Activated CD8-positive, alpha-beta T cell treated with anti-CD3 and anti-CD28 coated beads for 36 hours (primary cell): Measurements from ENCODE around the gene VN1R5. TPM values are rescaled to one million over a fixed set of nuclear protein-coding genes. Genes with fewer than 3 reads are reported as not detected.
A peak's percentile ranks its signal among the peaks of the same experiment; 100 is the strongest.
"Not testable (repeated sequence)": the region's sequence is repeated elsewhere in the genome, so short reads cannot be mapped to it uniquely, and the experiment has no call there.

Experiments
- ATAC-seq: fragments of 200-7000 bp; cut with Tn5 transposase; one replicate; pipeline ENCODE4 v1.10.0; 2021; ENCODE audit warnings: mild to moderate bottlenecking, moderate library complexity
- CTCF ChIA-PET: fragments of 350-600 bp; sonication (Branson Sonifier 250); formaldehyde crosslinking; loops from one replicate; lab custom pipeline; 2021; ENCODE audit warnings: antibody characterized with exemption; lab: Charles Lee
- POLR2A ChIA-PET: fragments of 350-600 bp; sonication (Branson Sonifier 250); formaldehyde crosslinking; loops from one replicate; lab custom pipeline; 2021; ENCODE audit warnings: antibody characterized with exemption; lab: Charles Lee
- DNase-seq: peaks from one replicate; pipeline ENCODE4 v3.0.0-alpha.2; 2020
- H3K27ac Mint-ChIP-seq: one replicate; pipeline ENCODE4 v1.8.0; 2021; ENCODE audit warnings: mild to moderate bottlenecking, mixed read lengths
- H3K27me3 Mint-ChIP-seq: one replicate; pipeline ENCODE4 v1.8.0; 2021; ENCODE audit warnings: mixed read lengths
- H3K36me3 Mint-ChIP-seq: one replicate; pipeline ENCODE4 v1.8.0; 2021; ENCODE audit warnings: low read depth, mixed read lengths
- H3K4me1 Mint-ChIP-seq: one replicate; pipeline ENCODE4 v1.8.0; 2021; ENCODE audit warnings: low read depth, mixed read lengths
- H3K4me3 Mint-ChIP-seq: one replicate; pipeline ENCODE4 v1.8.0; 2021; ENCODE audit warnings: mild to moderate bottlenecking, moderate library complexity, mixed read lengths
- H3K9me3 Mint-ChIP-seq: one replicate; pipeline ENCODE4 v1.8.0; 2021; ENCODE audit warnings: mixed read lengths
- intact Hi-C: fragments of 100-400 bp; cut with micrococcal nuclease; formaldehyde crosslinking; loops from one replicate; pipeline ENCODE4 v1.10.0; 2022
- total RNA-seq, 2 experiments: library from RNA; stranded (reverse); gene quantifications; one replicate each; pipeline ENCODE4 v1.2.3, GENCODE V29; 2021
- TF ChIP-seq, protein P1 (sequence below): fragments of 200-600 bp; IDR thresholded peaks from one replicate; pipeline ENCODE4 v1.8.0; 2022; ENCODE audit warnings: antibody characterized with exemption, mild to moderate bottlenecking

Gene VN1R5
- not detected for total RNA-seq

- intact Hi-C loops, POLR2A ChIA-PET, H3K4me1 Mint-ChIP-seq: not testable (repeated sequence)
Measured at GRCh38 chr1:247255772-247256171, at the start of gene VN1R5. VN1R5 (plus strand) TSS chr1:247256072.

DNA sequence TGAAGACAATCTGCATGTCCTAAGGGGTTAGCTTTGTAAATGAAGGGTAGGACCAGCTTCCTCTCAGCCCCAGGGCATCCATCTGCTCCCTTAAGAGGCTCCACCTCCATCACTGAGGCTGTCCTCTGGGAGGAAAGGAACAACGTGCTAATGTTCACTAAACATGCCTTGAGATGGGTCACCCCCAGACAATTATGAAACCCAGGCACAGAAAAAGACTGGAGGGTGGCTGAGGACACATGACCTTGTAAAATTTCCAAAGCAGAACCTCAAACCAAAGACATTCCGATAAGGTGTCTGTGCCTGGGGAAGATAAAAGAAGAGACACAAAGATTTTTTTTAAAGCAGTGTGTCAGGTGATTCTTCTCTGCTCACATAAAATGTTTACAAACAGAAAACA, 46.5 kb upstream of the VN1R5 start:
- peaks cover 50% of the 10 kb centered on the region for H3K36me3 Mint-ChIP-seq
- no peak for ATAC-seq
- H3K4me1 Mint-ChIP-seq: peaks cover 66% of the 10 kb centered on the region
- intact Hi-C loops: no loop called here
- H3K27me3 Mint-ChIP-seq: no peaks in the 10 kb centered on the region
- TF ChIP-seq, protein P1, sequence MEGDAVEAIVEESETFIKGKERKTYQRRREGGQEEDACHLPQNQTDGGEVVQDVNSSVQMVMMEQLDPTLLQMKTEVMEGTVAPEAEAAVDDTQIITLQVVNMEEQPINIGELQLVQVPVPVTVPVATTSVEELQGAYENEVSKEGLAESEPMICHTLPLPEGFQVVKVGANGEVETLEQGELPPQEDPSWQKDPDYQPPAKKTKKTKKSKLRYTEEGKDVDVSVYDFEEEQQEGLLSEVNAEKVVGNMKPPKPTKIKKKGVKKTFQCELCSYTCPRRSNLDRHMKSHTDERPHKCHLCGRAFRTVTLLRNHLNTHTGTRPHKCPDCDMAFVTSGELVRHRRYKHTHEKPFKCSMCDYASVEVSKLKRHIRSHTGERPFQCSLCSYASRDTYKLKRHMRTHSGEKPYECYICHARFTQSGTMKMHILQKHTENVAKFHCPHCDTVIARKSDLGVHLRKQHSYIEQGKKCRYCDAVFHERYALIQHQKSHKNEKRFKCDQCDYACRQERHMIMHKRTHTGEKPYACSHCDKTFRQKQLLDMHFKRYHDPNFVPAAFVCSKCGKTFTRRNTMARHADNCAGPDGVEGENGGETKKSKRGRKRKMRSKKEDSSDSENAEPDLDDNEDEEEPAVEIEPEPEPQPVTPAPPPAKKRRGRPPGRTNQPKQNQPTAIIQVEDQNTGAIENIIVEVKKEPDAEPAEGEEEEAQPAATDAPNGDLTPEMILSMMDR: no peak
- DNase-seq: no peak
- ChIA-PET CTCF (no interaction called here), POLR2A (interaction anchor here (1.1 kb wide), 1 partner anchor 36 kb away, joined by 3 read pairs; no protein-coding TSS in a partner anchor)
- H3K4me3 Mint-ChIP-seq: peak overlapping the region; percentile 91
- H3K9me3 Mint-ChIP-seq: peaks cover 8% of the 10 kb centered on the region
- peak overlapping the region; percentile 91 for H3K27ac Mint-ChIP-seq

More at GRCh38 chr1:247255772-247256171, at the start of gene VN1R5:
- H3K27ac Mint-ChIP-seq, ATAC-seq, H3K36me3 Mint-ChIP-seq, DNase-seq, H3K27me3 Mint-ChIP-seq, H3K4me3 Mint-ChIP-seq, CTCF ChIA-PET: not testable (repeated sequence)
- peaks cover 11% of the 10 kb centered on the region for H3K9me3 Mint-ChIP-seq

DNA sequence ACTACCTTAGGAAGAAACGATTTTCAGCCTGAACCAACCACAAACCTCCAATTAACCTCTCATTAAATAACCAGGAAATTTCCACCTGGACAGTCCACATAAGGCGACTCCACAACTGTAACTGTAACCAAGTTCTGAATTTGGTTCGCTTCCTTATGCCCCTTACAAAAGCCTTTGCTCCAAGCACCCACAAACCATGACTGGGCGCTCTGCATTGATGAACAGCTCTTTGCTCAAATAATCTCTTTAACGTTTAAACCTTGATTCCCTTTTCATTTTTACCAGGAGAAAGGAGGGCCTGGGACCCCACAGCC, 45.9 kb upstream of the VN1R5 start:
- Mint-ChIP-seq H3K36me3 (peaks cover 47% of the 10 kb centered on the region), H3K4me3 (peak overlapping the region; percentile 91), H3K27ac (peak overlapping the region; percentile 91), H3K9me3 (peaks cover 8% of the 10 kb centered on the region), H3K27me3 (no peaks in the 10 kb centered on the region), H3K4me1 (peaks cover 65% of the 10 kb centered on the region)
- TF ChIP-seq, protein P1: no peak
- POLR2A ChIA-PET: interaction anchor here (0.8 to 1.4 kb wide), 5 partner anchors 10 to 123 kb away, joined by 3 to 5 read pairs (median 3); partner anchors contain the start of gene ZNF496
- CTCF ChIA-PET: interaction anchor here (1.0 kb wide), 1 partner anchor 163 kb away, joined by 5 read pairs; no protein-coding TSS in a partner anchor
- intact Hi-C loops: loop anchor here (5.0 kb wide), 1 partner anchor 117 kb away; no protein-coding TSS in a partner anchor
- no peak for ATAC-seq
- DNase-seq: no peak

- CTCF ChIA-PET: interaction anchor here (0.7 to 1.0 kb wide), 2 partner anchors 112 to 163 kb away, joined by 3 to 5 read pairs; no protein-coding TSS in a partner anchor
- H3K36me3 Mint-ChIP-seq: peaks cover 43% of the 10 kb centered on the region
Measured at GRCh38 chr1:247210376-247211117, 45.3 kb upstream of the VN1R5 start.

GRCh38 chr1:247211339-247211738, 44.5 kb upstream of the VN1R5 start:
- TF ChIP-seq, protein P1: no peak
- intact Hi-C loops: loop anchor here (5.0 kb wide), 1 partner anchor 116 kb away; no protein-coding TSS in a partner anchor
- POLR2A ChIA-PET: interaction anchor here (0.6 to 1.4 kb wide), 2 partner anchors 121 to 279 kb away, joined by 3 to 5 read pairs; partner anchors contain the start of genes AHCTF1 and ZNF496
- no peak for ATAC-seq
- no peaks in the 10 kb centered on the region for H3K27me3 Mint-ChIP-seq
- peaks cover 35% of the 10 kb centered on the region for H3K36me3 Mint-ChIP-seq
- DNase-seq: no peak
- CTCF ChIA-PET: no interaction called here
- peak overlapping the region; percentile 61 for H3K27ac Mint-ChIP-seq
- H3K4me3 Mint-ChIP-seq: no peak overlapping the region
- H3K4me1 Mint-ChIP-seq: peaks cover 56% of the 10 kb centered on the region
- peaks cover 4% of the 10 kb centered on the region for H3K9me3 Mint-ChIP-seq

More at GRCh38 chr1:247210376-247211117, 45.3 kb upstream of the VN1R5 start:
- intact Hi-C loops: loop anchor here (5.0 kb wide), 1 partner anchor 117 kb away; no protein-coding TSS in a partner anchor
- TF ChIP-seq, protein P1: no peak
- POLR2A ChIA-PET: interaction anchor here (0.8 to 1.4 kb wide), 5 partner anchors 10 to 122 kb away, joined by 3 to 5 read pairs (median 3); partner anchors contain the start of gene ZNF496
- DNase-seq: peak; percentile 99
- peak; percentile 99 for ATAC-seq
- Mint-ChIP-seq H3K9me3 (peaks cover 8% of the 10 kb centered on the region), H3K4me1 (peaks cover 63% of the 10 kb centered on the region), H3K27me3 (no peaks in the 10 kb centered on the region), H3K27ac (peak overlapping the region; percentile 91), H3K4me3 (peak overlapping the region; percentile 91)
